ENCODE results near the gene SFT2D1.

DNA sequence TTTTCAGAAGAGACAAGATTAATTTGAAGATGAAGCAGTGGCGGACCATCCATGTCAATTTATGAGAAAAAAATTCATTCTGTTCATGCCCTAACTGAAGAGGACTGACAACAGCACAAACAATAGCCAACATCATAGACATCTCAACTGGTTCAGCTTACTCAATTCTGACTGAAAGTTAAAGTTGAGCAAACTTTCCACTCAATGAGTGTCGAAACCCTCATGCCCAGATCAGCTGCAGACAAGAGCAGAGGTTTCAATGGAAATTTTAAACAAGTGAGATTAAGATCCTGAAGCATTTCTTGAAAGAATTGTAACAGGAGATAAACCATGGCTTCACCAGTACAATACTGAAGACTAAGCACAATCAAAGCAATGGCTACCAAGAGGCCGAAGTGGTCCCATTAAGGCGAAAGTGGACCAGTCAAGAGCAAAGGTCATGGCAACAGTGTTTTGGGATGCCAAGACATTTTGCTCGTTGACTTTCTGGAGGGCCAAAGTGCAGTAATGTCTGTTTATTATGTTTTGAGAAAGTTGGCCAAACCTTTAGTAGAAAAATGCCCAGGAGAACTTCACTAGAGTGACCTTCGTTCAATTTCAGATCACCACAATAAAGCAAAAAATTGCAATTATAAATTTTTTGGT lies 6.1 kb upstream of the SFT2D1 start:
- TF ChIP-seq EP300 (IDR thresholded peaks at IDR 0.05) (no peak), POLR2AphosphoS5 (IDR thresholded peaks at IDR 0.05) (no peak), POLR2A (IDR thresholded peaks at IDR 0.05) (no peak)
- TF ChIP-seq, protein P1, sequence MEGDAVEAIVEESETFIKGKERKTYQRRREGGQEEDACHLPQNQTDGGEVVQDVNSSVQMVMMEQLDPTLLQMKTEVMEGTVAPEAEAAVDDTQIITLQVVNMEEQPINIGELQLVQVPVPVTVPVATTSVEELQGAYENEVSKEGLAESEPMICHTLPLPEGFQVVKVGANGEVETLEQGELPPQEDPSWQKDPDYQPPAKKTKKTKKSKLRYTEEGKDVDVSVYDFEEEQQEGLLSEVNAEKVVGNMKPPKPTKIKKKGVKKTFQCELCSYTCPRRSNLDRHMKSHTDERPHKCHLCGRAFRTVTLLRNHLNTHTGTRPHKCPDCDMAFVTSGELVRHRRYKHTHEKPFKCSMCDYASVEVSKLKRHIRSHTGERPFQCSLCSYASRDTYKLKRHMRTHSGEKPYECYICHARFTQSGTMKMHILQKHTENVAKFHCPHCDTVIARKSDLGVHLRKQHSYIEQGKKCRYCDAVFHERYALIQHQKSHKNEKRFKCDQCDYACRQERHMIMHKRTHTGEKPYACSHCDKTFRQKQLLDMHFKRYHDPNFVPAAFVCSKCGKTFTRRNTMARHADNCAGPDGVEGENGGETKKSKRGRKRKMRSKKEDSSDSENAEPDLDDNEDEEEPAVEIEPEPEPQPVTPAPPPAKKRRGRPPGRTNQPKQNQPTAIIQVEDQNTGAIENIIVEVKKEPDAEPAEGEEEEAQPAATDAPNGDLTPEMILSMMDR (IDR thresholded peaks at IDR 0.05) = no peak

Data from stomach (tissue), 4 donors.